GM06990 (cell line): ENCODE results near the gene TLE4.

Experiments used
- DNase-seq: peaks from one replicate; pipeline ENCODE4 v3.0.0-alpha.2; 2011; ENCODE audit not compliant: insufficient read length; ENCODE audit errors: extremely low read depth
- H3K27me3 ChIP-seq: replicated peaks from 2 replicates; pipeline ENCODE4 v1.6.0; 2011; ENCODE audit warnings: low read length; ENCODE audit not compliant: control insufficient read depth, insufficient read depth
- H3K36me3 ChIP-seq: 2 replicates; pipeline ENCODE4 v1.5.1; 2011; ENCODE audit warnings: low read length; ENCODE audit not compliant: control insufficient read depth, insufficient read depth
- H3K4me3 ChIP-seq: replicated peaks from 2 replicates; pipeline ENCODE4 v1.5.1; 2011; ENCODE audit warnings: low read depth, mild to moderate bottlenecking, control low read depth, low read length
- CTCF ChIP-seq: IDR thresholded peaks from 2 replicates; pipeline ENCODE4 v1.5.1; 2011; ENCODE audit warnings: low read length, control low read depth, mild to moderate bottlenecking, inconsistent platforms; ENCODE audit not compliant: insufficient read depth, poor library complexity, severe bottlenecking

TLE4 gene

GRCh38 chr9:79584655-79584982 lies 12.9 kb downstream of the TLE4 start:
- peaks cover 4% of the 10 kb centered on the region for H3K36me3 ChIP-seq
- no peak for TF ChIP-seq CTCF
- no peak for DNase-seq
- no peaks in the 10 kb centered on the region for H3K27me3 ChIP-seq
- H3K4me3 ChIP-seq = no peak overlapping the region

GRCh38 chr9:79588488-79589223 lies 16.9 kb downstream of the TLE4 start:
- DNase-seq = no peak
- no peak overlapping the region for H3K4me3 ChIP-seq
- no peaks in the 10 kb centered on the region for H3K27me3 ChIP-seq
- no peak for TF ChIP-seq CTCF
- H3K36me3 ChIP-seq = no peaks in the 10 kb centered on the region

GRCh38 chr9:79591458-79591857 lies 19.7 kb downstream of the TLE4 start:
- no peak for TF ChIP-seq CTCF
- H3K4me3 ChIP-seq = no peak overlapping the region
- DNase-seq = no peak
- no peaks in the 10 kb centered on the region for H3K36me3 ChIP-seq
- no peaks in the 10 kb centered on the region for H3K27me3 ChIP-seq

- H3K27me3 ChIP-seq = no peaks in the 10 kb centered on the region
- no peak overlapping the region for H3K4me3 ChIP-seq
- no peak for TF ChIP-seq CTCF
- DNase-seq = no peak
- no peaks in the 10 kb centered on the region for H3K36me3 ChIP-seq
Measured at GRCh38 chr9:79592726-79593493, 21.1 kb downstream of the TLE4 start.

- H3K4me3 ChIP-seq = no peak overlapping the region
- DNase-seq = no peak
- TF ChIP-seq CTCF = no peak
- no peaks in the 10 kb centered on the region; the same call in 1 of the 2 replicates for H3K36me3 ChIP-seq
- no peaks in the 10 kb centered on the region for H3K27me3 ChIP-seq
Measured at GRCh38 chr9:79598562-79599345, 27.0 kb downstream of the TLE4 start.
